GM06990 (cell line): Measurements from ENCODE around the gene CR1L.
"Not testable (repeated sequence)": the region's sequence is repeated elsewhere in the genome, so short reads cannot be mapped to it uniquely, and the experiment has no call there.

ENCODE experiments used
- DNase-seq: peaks from one replicate; pipeline ENCODE4 v3.0.0-alpha.2; 2011; ENCODE audit not compliant: insufficient read length; ENCODE audit errors: extremely low read depth
- H3K27me3 ChIP-seq: replicated peaks from 2 replicates; pipeline ENCODE4 v1.6.0; 2011; ENCODE audit warnings: low read length; ENCODE audit not compliant: control insufficient read depth, insufficient read depth
- H3K36me3 ChIP-seq: 2 replicates; pipeline ENCODE4 v1.5.1; 2011; ENCODE audit warnings: low read length; ENCODE audit not compliant: control insufficient read depth, insufficient read depth
- H3K4me3 ChIP-seq: replicated peaks from 2 replicates; pipeline ENCODE4 v1.5.1; 2011; ENCODE audit warnings: low read depth, mild to moderate bottlenecking, control low read depth, low read length
- TF ChIP-seq, protein P1 (sequence below): IDR thresholded peaks from 2 replicates; pipeline ENCODE4 v1.5.1; 2011; ENCODE audit warnings: low read length, control low read depth, mild to moderate bottlenecking, inconsistent platforms; ENCODE audit not compliant: insufficient read depth, poor library complexity, severe bottlenecking

The CR1L gene

DNA sequence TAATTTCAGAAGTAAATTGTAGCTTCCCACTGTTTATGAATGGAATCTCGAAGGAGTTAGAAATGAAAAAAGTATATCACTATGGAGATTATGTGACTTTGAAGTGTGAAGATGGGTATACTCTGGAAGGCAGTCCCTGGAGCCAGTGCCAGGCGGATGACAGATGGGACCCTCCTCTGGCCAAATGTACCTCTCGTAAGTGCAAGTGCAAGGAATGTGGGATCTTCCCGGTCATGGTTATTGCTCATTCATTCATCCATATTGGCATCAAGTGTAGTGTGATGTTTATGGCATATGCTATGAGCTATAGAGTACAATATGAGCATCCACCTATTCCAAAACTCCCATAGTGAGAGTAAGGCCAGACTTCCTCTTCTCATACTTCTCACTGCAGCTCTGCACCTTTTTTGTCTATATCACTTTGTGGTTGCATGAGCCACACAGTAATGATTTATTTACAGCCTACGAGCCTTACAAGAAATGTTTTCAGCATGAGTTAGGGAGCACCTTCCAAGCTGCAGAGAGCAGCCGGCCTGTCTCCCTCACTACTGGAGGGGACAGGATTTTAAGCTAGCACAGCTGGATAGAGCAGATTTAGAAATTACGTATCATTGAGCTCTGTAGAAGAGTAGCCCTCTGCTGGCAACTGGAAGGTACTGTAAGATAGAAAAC is 24.9 kb upstream of the CR1L start:
- H3K27me3 ChIP-seq: no peaks in the 10 kb centered on the region
- no peak overlapping the region for H3K4me3 ChIP-seq
- no peak for DNase-seq
- TF ChIP-seq, protein P1, sequence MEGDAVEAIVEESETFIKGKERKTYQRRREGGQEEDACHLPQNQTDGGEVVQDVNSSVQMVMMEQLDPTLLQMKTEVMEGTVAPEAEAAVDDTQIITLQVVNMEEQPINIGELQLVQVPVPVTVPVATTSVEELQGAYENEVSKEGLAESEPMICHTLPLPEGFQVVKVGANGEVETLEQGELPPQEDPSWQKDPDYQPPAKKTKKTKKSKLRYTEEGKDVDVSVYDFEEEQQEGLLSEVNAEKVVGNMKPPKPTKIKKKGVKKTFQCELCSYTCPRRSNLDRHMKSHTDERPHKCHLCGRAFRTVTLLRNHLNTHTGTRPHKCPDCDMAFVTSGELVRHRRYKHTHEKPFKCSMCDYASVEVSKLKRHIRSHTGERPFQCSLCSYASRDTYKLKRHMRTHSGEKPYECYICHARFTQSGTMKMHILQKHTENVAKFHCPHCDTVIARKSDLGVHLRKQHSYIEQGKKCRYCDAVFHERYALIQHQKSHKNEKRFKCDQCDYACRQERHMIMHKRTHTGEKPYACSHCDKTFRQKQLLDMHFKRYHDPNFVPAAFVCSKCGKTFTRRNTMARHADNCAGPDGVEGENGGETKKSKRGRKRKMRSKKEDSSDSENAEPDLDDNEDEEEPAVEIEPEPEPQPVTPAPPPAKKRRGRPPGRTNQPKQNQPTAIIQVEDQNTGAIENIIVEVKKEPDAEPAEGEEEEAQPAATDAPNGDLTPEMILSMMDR: peak; percentile 73
- no peaks in the 10 kb centered on the region for H3K36me3 ChIP-seq

DNA sequence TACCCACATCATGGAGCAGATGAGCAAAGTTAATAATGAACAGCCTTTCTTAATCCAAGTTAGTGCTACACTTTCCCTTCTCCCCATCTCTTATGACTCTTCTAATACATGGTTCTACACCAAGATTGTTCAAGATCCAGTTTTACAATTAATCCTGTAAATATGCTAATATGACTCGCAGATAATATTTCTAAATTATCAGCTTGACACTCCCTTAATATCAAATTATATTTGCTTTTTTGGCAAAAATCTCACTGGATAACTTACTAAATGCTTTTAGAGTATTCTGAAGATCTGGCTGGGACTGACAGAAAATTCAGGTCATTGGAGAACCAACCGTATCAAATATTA is 24.4 kb upstream of the CR1L start:
- Histone ChIP-seq H3K4me3 (no peak overlapping the region), H3K27me3 (no peaks in the 10 kb centered on the region), H3K36me3 (no peaks in the 10 kb centered on the region)
- TF ChIP-seq, protein P1: no peak
- DNase-seq: no peak

DNA sequence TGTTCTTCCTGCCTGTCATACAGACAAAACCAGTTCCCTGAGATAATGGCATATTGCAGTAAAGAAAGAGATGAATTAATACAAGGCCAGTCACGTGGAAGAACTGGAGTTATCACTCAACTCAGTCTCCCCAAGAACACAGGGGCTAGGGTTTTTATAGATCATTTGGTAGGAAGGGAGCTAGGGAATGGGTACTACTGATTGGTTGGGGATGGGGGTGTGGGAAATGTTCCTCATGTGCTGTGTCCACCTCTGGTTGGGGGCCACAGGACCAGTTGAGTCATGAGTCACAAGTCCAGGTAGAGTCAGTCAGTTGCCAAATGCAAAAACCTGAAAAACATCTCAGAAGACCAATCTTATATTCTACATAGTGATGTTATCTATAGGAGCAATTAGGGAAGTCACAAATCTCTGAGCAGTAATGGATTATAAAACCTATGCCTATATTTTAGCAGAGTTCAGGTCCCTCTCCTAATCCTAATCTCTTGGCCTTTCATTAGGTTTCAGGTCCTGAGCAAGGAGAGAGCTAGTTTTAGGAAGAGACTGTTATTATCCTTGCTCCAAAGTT is 19.3 kb upstream of the CR1L start:
- H3K27me3 ChIP-seq, H3K36me3 ChIP-seq, DNase-seq, H3K4me3 ChIP-seq: not testable (repeated sequence)

DNA sequence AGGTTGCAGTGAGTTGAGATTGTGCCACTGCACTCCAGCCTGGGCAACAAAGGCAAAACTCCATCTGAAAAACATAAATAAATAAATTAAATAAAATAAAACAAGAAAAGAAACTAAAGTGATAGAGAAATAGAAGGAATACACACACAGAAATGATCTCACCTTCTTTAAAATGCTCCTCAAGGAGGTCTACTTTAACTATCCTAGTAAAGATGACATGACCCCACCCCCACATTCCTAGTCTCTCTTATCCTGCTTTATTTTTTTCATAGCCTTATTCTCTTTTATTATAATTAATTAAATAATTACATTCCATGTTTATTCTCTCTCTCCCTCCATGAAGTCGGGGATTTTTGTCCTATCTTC is 18.0 kb upstream of the CR1L start:
- DNase-seq: no peak
- H3K36me3 ChIP-seq: no peaks in the 10 kb centered on the region
- no peaks in the 10 kb centered on the region for H3K27me3 ChIP-seq
- TF ChIP-seq, protein P1: no peak
- no peak overlapping the region for H3K4me3 ChIP-seq

DNA sequence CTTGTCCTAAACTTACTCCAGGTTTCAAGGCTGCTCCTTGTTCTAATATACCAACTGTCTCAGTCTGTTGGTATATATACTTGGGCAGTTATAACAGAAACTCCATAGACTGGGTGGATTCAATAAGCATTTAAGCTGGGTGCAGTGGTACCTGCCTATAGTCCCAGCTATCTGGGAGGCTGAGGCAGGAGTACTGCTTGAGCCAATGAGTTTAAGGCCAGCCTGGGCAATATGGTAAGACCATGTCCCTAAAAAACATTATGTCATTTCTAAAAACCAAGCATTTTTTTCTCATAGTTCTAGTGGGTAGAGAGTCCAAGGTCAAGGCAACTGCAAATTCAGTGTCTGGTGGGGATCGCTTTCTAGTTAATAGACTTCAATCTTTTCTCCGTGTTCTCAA is 17.4 kb upstream of the CR1L start:
- no peaks in the 10 kb centered on the region for H3K27me3 ChIP-seq

DNA sequence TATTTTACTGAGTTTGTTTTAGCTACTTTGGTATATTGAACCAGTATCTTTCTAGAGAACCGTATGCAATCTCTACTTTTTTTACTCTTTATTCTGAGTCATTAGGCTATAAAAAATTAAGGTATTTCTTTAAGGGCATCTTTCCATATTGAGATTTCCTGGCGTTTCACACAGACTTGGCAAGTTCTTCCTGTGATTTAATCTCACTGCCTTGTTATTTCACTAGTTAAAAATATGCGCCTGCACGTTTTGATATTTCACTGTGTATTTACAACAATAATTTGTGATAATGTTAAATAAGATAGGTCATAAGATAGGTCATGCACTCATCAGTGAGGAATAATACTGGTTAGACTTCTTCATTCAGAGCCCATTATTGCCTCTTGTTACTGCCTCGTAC is 16.2 kb upstream of the CR1L start:
- Histone ChIP-seq H3K36me3 (no peaks in the 10 kb centered on the region), H3K4me3 (no peak overlapping the region), H3K27me3 (no peaks in the 10 kb centered on the region)
- DNase-seq: no peak
- TF ChIP-seq, protein P1: no peak

More for the DNA sequence above, 17.4 kb upstream of the CR1L start:
- Histone ChIP-seq H3K4me3 (no peak overlapping the region), H3K36me3 (no peaks in the 10 kb centered on the region)
- no peak for DNase-seq
- TF ChIP-seq, protein P1: no peak
